GM12891 (cell line): ENCODE results near the gene HELLS.
"Not testable (repeated sequence)": the region's sequence is repeated elsewhere in the genome, so short reads cannot be mapped to it uniquely, and the experiment has no call there.

Experiments
- PAX5 ChIP-seq: IDR thresholded peaks from 2 replicates; pipeline ENCODE4 v1.6.1; 2011; ENCODE audit warnings: low read length, moderate library complexity, mild to moderate bottlenecking; ENCODE audit not compliant: insufficient read depth, severe bottlenecking
- POLR2A ChIP-seq: IDR thresholded peaks from 2 replicates; pipeline ENCODE4 v1.6.1; 2011; ENCODE audit warnings: low read depth, low read length, control low read depth
- POLR2AphosphoS5 ChIP-seq: IDR thresholded peaks from 2 replicates; pipeline ENCODE4 v1.6.1; 2011; ENCODE audit warnings: low read depth, low read length, control low read depth
- SPI1 ChIP-seq: IDR thresholded peaks from 2 replicates; pipeline ENCODE4 v1.6.1; 2011; ENCODE audit warnings: low read depth, low read length, control low read depth
- TAF1 ChIP-seq: IDR thresholded peaks from 2 replicates; pipeline ENCODE4 v1.6.1; 2011; ENCODE audit warnings: low read depth, low read length, control low read depth

DNA sequence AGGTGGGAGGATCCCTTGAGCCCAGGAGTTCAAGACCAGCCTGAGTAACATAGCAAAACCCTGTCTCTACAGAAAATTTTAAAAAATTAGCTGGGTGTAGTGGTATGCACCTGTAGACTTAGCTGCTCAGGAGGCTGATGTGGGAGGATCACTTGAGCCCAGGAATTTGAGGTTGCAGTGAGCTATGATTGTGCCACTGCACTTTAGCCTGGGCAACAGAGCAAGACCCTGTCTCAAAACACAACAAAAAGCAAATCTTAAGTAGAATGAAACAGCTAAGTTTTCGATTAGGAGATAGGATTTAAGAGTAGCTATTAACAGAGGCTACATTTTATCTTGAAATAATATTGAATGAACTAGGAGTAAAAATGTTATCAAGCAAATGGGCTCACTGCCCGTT lies 3.3 kb upstream of the HELLS start:
- TF ChIP-seq POLR2A, POLR2AphosphoS5, TAF1, PAX5, SPI1: not testable (repeated sequence)
